Stimulated activated CD4-positive, alpha-beta T cell treated with anti-CD3 and anti-CD28 coated beads, TNF-alpha, amount 100 ng/mL, for 1 hour (primary cell): ENCODE results near the gene CD247.

Source experiments
- DNase-seq, 3 donors: peaks; one replicate each; pipeline ENCODE4 v3.0.0-alpha.2; 2020; ENCODE audit warnings: low read depth in 3 of 3, low spot score in 1 of 3

CD247 gene

GRCh38 chr1:167463875-167464575 is 54.3 kb downstream of the CD247 start:
- no peak for DNase-seq

- DNase-seq: no peak
Observed at GRCh38 chr1:167463080-167463479, 55.2 kb downstream of the CD247 start.

GRCh38 chr1:167462341-167462740 is 56.0 kb downstream of the CD247 start:
- no peak for DNase-seq

GRCh38 chr1:167460836-167461235 is 57.5 kb downstream of the CD247 start:
- peak in 1 of 3 donors; percentile 43 for DNase-seq

- no peak for DNase-seq
Observed at GRCh38 chr1:167457936-167458584, 60.3 kb downstream of the CD247 start.

- DNase-seq: no peak
Observed at GRCh38 chr1:167456926-167457325, 61.4 kb downstream of the CD247 start.

GRCh38 chr1:167456524-167456923 is 61.8 kb downstream of the CD247 start:
- DNase-seq: no peak

GRCh38 chr1:167455786-167456446 is 62.4 kb downstream of the CD247 start:
- DNase-seq: peak in 1 of 3 donors; percentile 35

GRCh38 chr1:167454894-167455785 is 63.2 kb downstream of the CD247 start:
- DNase-seq: peak; percentile 44 to 62 (median 55)

GRCh38 chr1:167454304-167454893 is 63.9 kb downstream of the CD247 start:
- no peak for DNase-seq

GRCh38 chr1:167453123-167453522 is 65.2 kb downstream of the CD247 start:
- no peak for DNase-seq

GRCh38 chr1:167452483-167452882 is 65.8 kb downstream of the CD247 start:
- no peak for DNase-seq

GRCh38 chr1:167450843-167451242 is 67.5 kb downstream of the CD247 start:
- no peak for DNase-seq

- DNase-seq: peak in 1 of 3 donors; percentile 41
Observed at GRCh38 chr1:167447521-167448136, 70.7 kb downstream of the CD247 start.

GRCh38 chr1:167446966-167447365 is 71.4 kb downstream of the CD247 start:
- no peak for DNase-seq

- DNase-seq: no peak
Observed at GRCh38 chr1:167443757-167444156, 74.6 kb downstream of the CD247 start.

- no peak for DNase-seq
Observed at GRCh38 chr1:167442854-167443565, 75.3 kb downstream of the CD247 start.

GRCh38 chr1:167442142-167442848 is 76.0 kb downstream of the CD247 start:
- DNase-seq: peak; percentile 66 to 84 (median 69)

GRCh38 chr1:167441222-167441621 is 77.1 kb downstream of the CD247 start:
- no peak for DNase-seq
